Measurements from ENCODE around the gene PROK1. TPM values are rescaled to one million over a fixed set of nuclear protein-coding genes. Genes with fewer than 3 reads are reported as not detected.
A peak's percentile ranks its signal among the peaks of the same experiment; 100 is the strongest.
"Not testable (repeated sequence)": the region's sequence is repeated elsewhere in the genome, so short reads cannot be mapped to it uniquely, and the experiment has no call there.

The PROK1 gene
- total RNA-seq, 2 donors from 2014 or later: 0.17 TPM; not detected in 1

DNA sequence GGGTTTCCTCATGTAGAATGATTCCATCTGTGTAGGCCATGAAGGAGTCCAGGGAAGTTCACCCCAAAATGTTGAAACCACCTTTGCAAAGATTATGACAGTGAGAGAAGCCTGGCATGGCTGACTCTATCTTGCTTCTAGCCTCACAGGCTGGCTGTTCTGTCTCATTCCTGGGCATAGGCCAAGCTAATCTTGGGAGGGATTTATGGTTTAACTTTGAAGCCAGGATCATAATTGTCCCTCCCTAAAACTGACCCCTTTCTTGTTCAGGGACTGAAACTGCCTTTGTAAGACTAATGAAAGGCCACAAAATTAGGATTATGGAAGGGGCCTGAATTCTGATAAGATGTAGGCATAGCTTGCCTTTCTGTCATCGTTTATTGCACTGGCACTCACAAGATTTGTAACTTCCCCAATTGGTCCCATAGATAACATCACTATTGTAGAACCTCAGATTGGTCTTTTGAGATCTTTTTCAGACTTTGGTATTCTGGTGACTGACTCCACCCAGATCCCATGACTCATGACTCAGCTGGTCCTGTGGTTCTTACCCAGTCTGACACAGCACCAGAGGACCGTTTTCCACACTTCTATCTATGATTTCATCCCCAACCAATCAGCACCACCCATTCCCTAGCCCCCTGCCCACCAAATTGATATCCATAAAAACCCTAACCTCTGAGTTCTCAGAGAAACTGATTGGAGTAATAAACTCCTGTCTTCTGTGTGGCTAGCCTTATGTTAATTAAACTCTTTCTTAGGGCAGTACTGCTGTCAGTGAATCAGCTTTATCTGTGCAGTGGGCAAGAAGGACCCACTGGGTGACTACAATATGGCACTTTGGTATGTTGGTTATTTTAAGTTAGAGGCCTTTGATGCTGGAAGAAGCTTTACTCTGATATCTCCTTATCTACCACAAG is 29.8 kb upstream of the PROK1 start:
- H3K4me1 Mint-ChIP-seq (ENCODE audit: low read depth): peaks cover 4% of the 10 kb centered on the region
- no peak overlapping the region for H3K27ac Mint-ChIP-seq
- H3K9me3 Mint-ChIP-seq: no peaks in the 10 kb centered on the region
- no peaks in the 10 kb centered on the region for H3K36me3 Mint-ChIP-seq (ENCODE audit: insufficient read depth in 2 of 2)
- H3K27me3 Mint-ChIP-seq (ENCODE audit: low read depth): peaks cover 8% of the 10 kb centered on the region
- DNase-seq (peak; percentile 11 to 19), ATAC-seq (replicated peaks in 1 of 2) (peak; percentile 71 to 84)
- no peak overlapping the region for H3K4me3 Mint-ChIP-seq

DNA sequence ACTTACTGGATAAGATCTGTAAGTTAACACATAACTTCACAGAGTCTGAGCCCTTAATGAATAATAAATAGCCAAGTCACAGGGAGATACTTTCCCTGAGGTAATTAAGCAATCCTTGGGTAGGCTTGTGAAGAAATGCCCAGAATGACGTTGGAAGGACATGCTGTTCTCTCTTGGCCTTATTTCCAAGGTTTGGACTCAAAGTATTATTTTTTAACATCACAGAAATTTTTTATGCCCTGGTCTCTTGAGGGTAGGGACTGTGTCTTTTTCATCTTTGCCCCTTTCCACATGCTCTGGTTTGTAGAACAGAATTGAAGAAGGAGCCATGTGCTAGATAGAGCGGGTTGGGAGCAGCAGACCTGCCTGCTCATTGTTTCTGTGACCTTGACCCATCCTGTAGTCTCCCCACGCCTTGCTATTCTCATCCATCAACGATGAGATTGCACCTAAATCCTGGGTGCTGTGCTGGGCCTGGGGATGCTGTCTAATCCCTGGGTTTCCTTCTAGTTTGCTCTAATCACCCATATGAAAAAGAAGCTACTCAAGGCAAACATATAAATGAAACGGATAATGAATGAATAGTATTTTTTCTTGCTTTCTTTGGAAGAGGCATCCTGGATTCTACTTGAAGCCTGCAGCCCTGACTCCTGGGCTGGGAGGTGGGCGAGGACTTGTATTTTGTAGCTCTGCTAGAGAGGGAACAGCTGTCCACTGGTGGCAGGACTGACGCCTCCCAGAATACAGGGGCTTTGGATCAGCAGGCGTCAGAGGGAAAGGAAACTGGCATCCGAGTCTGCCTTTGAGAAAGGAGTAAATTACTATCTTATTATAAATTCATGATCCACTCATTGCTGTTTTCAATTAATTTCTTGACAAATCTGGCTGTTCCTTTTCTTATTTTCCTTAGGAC is 26.0 kb upstream of the PROK1 start:
- no peaks in the 10 kb centered on the region for H3K36me3 Mint-ChIP-seq (ENCODE audit: insufficient read depth in 2 of 2)
- no peak overlapping the region for H3K27ac Mint-ChIP-seq
- ATAC-seq (replicated peaks in 1 of 2) (no peak), DNase-seq (no peak)
- no peaks in the 10 kb centered on the region for H3K9me3 Mint-ChIP-seq
- peaks cover 9% of the 10 kb centered on the region for H3K27me3 Mint-ChIP-seq (ENCODE audit: low read depth)
- no peak overlapping the region for H3K4me3 Mint-ChIP-seq
- peaks cover 4% of the 10 kb centered on the region for H3K4me1 Mint-ChIP-seq (ENCODE audit: low read depth)

DNA sequence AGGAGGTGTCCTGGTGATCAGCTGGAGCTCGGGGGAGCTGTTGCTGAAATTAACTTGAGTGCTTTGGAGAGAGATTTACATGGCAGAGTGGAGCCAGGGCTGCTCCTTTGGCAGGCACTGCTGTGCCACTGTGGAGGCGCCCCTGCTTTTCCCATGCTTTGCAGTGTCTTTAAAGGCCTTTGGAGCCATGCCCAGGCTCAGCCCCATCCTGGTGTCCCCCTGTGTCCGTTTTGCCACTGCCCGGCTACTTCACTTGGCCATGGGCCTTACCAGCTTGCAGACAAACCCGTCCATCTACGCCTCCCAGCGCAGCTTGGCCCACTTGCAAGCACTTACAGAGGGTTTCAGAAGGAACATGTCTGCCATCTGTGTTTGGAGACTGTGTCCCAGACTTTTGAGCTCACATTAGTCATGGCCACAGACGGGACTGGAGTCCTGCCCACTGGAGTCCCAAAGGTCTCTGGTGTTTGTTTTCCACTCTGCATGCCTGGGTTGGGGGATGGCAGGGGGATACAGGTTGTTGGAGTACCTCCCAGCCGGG is 25.3 kb upstream of the PROK1 start:
- H3K36me3 Mint-ChIP-seq (ENCODE audit: insufficient read depth in 2 of 2): no peaks in the 10 kb centered on the region
- DNase-seq: no peak
- no peaks in the 10 kb centered on the region for H3K9me3 Mint-ChIP-seq
- H3K27ac Mint-ChIP-seq: no peak overlapping the region
- no peak for ATAC-seq (replicated peaks in 1 of 2)
- H3K27me3 Mint-ChIP-seq (ENCODE audit: low read depth): peaks cover 16% of the 10 kb centered on the region
- H3K4me3 Mint-ChIP-seq: no peak overlapping the region
- H3K4me1 Mint-ChIP-seq (ENCODE audit: low read depth): peaks cover 4% of the 10 kb centered on the region

DNA sequence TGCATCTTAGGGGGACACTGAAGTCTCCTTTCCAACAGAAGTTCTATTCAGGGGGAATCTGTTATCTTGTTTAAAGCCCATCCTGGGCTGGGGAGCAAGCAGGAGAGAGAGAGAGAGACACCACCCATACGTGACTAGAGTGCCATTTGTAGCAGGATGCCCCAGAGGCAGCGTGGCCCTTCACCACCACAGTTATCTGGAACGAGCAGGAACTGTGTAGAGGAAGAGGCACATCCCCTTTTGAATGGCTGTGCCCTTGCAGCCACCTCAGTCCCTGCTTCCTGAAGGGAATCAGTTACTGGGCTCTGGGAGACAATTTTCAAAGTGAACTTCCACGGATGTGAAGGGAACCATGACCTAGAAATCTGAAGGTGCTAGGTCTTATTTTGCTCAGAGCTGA is 24.1 kb upstream of the PROK1 start:
- Mint-ChIP-seq H3K27me3 (ENCODE audit: low read depth) (peaks cover 27% of the 10 kb centered on the region), H3K4me3 (no peak overlapping the region), H3K4me1 (ENCODE audit: low read depth) (no peaks in the 10 kb centered on the region), H3K9me3 (no peaks in the 10 kb centered on the region), H3K27ac (no peak overlapping the region), H3K36me3 (ENCODE audit: insufficient read depth in 2 of 2) (no peaks in the 10 kb centered on the region)
- DNase-seq (no peak), ATAC-seq (replicated peaks in 1 of 2) (no peak)

DNA sequence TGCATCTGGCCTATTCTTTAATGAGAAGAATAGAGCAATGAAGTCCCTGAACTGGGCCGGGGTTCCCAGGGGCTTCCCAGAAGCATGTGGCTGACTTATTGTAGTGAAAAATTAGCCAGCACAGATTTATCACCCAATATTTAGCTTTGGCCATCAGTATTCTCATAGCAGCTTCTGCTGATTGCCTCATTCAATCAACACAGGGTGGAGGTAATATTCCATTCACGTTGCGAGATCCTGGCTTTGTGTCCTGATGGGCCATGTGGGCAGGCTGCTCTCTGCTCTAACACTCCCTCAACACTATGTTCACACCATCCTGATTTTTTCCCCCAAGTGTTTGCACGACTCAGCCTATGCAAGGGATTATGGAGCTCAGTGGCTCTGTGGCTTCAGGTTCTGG is 22.0 kb upstream of the PROK1 start:
- ATAC-seq (replicated peaks in 1 of 2) (no peak), DNase-seq (no peak)
- no peak overlapping the region for H3K27ac Mint-ChIP-seq
- H3K4me3 Mint-ChIP-seq: no peak overlapping the region
- H3K27me3 Mint-ChIP-seq (ENCODE audit: low read depth): peaks cover 22% of the 10 kb centered on the region
- no peaks in the 10 kb centered on the region for H3K9me3 Mint-ChIP-seq
- no peaks in the 10 kb centered on the region for H3K4me1 Mint-ChIP-seq (ENCODE audit: low read depth)
- no peaks in the 10 kb centered on the region for H3K36me3 Mint-ChIP-seq (ENCODE audit: insufficient read depth in 2 of 2)

DNA sequence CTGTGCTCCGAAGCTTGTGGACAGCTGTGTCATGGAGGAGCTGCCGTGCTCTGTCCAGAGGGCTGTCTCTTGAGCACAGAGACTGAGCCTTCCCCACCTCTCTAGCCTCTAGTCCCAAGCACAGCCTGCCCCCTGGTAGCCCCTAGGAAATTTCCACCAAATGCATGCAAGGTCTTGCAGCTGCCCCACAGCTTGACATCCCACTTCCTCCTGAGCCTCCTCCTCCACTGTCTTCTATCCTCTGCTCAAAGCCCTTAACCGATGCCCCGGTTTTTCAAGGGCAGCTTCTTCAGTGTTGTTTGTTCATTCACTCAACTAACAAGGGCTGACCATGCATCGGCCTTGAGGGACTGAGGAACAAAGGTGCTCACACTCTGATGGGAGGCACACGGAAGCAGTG is 20.6 kb upstream of the PROK1 start:
- Mint-ChIP-seq H3K27ac (no peak overlapping the region), H3K36me3 (ENCODE audit: insufficient read depth in 2 of 2) (no peaks in the 10 kb centered on the region), H3K9me3 (no peaks in the 10 kb centered on the region), H3K4me3 (no peak overlapping the region), H3K27me3 (ENCODE audit: low read depth) (peaks cover 20% of the 10 kb centered on the region), H3K4me1 (ENCODE audit: low read depth) (no peaks in the 10 kb centered on the region)
- no peak for ATAC-seq (replicated peaks in 1 of 2)
- no peak for DNase-seq

DNA sequence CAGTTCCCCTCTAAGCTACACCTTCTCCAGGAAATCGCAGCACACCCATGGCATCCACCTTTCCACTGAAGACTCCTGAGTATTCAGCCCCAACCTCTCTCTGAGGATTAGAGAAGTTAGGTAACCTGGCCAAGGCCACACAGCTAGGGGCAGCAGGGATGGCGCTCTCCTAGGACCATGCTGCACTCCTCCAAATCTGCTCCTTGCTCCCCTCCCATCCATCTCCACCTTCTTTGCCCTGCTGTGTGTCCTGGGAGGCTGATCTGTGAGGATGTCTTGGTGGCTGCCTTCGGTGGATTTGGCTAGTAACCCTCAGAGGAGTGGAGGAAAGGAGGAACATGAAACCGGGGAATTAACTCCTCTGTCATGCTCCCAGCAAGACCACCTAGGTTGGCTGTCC is 20.0 kb upstream of the PROK1 start:
- Mint-ChIP-seq H3K4me1 (ENCODE audit: low read depth) (no peaks in the 10 kb centered on the region), H3K27ac (no peak overlapping the region), H3K27me3 (ENCODE audit: low read depth) (peaks cover 20% of the 10 kb centered on the region), H3K9me3 (no peaks in the 10 kb centered on the region), H3K4me3 (no peak overlapping the region), H3K36me3 (ENCODE audit: insufficient read depth in 2 of 2) (no peaks in the 10 kb centered on the region)
- DNase-seq (no peak), ATAC-seq (replicated peaks in 1 of 2) (no peak)

DNA sequence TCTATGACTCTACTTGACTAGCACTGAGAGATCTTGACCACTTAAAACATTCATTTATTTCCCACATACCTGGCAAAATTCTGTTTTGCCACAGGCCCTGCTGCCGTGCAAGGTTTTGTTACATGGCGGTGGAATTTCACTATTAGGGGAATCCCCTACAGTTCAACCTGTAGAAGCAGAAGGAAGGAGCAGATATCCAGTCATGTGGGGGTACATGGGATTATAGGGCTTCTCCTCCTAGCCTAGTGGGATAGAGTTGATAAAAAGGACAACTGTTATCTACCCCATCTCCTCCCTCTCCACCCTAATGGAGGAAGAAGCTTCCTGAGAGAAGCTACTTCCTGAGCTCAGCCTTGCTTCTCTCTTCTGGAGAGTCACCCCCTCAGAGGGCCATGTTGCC is 17.7 kb upstream of the PROK1 start:
- ATAC-seq (replicated peaks in 1 of 2) (no peak), DNase-seq (no peak)
- H3K36me3 Mint-ChIP-seq (ENCODE audit: insufficient read depth in 2 of 2): no peaks in the 10 kb centered on the region
- no peak overlapping the region for H3K4me3 Mint-ChIP-seq
- no peaks in the 10 kb centered on the region for H3K4me1 Mint-ChIP-seq (ENCODE audit: low read depth)
- peaks cover 20% of the 10 kb centered on the region for H3K27me3 Mint-ChIP-seq (ENCODE audit: low read depth)
- H3K27ac Mint-ChIP-seq: no peak overlapping the region
- H3K9me3 Mint-ChIP-seq: no peaks in the 10 kb centered on the region

DNA sequence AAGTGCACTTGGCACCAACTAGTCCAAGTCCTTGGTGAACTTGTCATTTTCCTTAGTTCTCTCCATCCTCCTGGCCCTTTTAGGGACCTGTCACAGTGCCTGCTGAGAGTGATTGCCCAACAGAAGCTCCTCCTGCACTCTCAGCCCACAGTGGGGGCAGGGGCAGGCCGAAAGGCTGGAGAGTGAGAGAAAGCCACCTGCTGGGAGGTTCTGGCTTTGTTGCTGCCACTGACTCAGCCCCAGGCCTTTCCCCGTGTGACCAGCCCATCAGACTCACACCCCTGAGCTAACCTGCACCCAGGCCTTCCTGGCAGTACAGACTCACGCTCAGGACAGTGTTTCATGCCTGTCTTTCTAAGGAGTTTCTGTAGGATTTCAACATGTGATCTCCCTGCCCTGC is 17.1 kb upstream of the PROK1 start:
- Mint-ChIP-seq H3K9me3 (no peaks in the 10 kb centered on the region), H3K36me3 (ENCODE audit: insufficient read depth in 2 of 2) (no peaks in the 10 kb centered on the region), H3K4me1 (ENCODE audit: low read depth) (no peaks in the 10 kb centered on the region), H3K4me3 (no peak overlapping the region), H3K27me3 (ENCODE audit: low read depth) (peaks cover 20% of the 10 kb centered on the region), H3K27ac (no peak overlapping the region)
- ATAC-seq (replicated peaks in 1 of 2): no peak
- no peak for DNase-seq

DNA sequence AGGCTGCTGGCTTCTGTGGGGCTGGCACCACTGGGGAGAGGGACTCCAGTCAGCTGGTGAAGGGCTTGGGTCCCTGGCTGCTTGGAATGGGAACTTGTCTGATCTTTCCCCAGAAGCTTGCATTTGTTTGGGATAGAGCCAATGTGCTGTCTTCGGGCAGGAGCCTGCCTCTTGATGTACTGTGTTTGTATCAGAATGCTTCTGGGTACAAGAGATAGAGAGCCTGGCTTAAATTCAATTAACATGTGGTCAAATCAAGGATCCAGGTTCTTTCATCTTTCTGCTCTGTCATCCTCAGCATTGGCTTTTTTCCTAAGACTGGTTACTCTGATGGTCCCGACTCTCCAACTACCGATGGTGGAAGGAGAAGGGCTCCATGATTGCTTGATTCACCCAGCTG is 16.0 kb upstream of the PROK1 start:
- Mint-ChIP-seq H3K36me3 (ENCODE audit: insufficient read depth in 2 of 2) (no peaks in the 10 kb centered on the region), H3K4me3 (no peak overlapping the region), H3K27me3 (ENCODE audit: low read depth) (peaks cover 19% of the 10 kb centered on the region), H3K4me1 (ENCODE audit: low read depth) (no peaks in the 10 kb centered on the region), H3K9me3 (no peaks in the 10 kb centered on the region), H3K27ac (no peak overlapping the region)
- DNase-seq: no peak
- ATAC-seq (replicated peaks in 1 of 2): no peak

DNA sequence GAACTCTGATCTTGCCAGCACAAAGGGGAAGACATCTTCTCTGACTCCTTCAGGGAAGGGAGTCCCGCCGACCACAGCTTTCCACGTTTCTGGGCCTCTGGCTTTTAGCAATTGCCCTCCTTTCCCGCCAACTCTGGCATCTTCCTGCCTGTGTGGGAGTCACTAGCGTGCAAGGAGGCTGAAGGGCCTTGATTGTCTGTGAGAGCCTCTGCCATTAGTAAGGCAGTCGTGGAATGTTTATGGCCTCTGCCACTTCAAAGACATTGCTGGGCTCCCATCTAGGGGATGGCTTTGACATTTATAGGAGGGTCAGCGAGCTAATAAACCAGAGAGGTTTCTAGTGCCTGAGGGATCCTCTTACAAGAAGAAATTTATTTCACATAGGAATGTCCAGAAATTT is 14.3 kb upstream of the PROK1 start:
- peaks cover 3% of the 10 kb centered on the region for H3K27me3 Mint-ChIP-seq (ENCODE audit: low read depth)

DNA sequence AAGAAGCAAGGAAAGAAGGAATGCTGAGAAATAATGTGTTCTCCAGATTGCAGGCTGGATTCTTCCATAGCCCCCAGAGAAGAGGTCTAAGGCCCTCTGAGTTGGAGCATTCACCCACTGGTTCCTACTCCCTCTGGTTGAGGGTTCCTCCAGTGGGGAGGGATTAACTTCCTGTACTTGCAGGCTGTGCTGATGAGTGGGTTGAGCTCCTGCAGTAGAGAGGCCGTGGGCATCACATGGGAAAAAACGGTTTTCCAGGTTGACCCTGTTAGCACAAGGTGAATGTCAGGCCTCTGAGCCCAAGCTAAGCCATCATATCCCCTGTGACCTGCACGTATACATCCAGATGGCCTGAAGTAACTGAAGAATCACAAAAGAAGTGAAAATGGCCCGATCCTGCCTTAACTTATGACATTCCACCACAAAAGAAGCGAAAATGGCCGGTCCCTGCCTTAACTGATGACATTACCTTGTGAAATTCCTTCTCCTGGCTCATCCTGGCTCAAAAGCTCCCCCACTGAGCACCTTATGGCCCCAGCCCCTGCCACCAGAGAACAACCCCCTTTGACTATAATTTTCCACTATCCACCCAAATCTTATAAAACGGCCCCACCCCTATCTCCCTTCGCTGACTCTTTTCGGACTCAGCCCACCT is 13.2 kb upstream of the PROK1 start:
- not testable (repeated sequence) for H3K36me3 Mint-ChIP-seq (ENCODE audit: insufficient read depth in 2 of 2); H3K9me3 Mint-ChIP-seq; DNase-seq; ATAC-seq (replicated peaks in 1 of 2); H3K4me3 Mint-ChIP-seq; H3K4me1 Mint-ChIP-seq (ENCODE audit: low read depth); H3K27ac Mint-ChIP-seq; H3K27me3 Mint-ChIP-seq (ENCODE audit: low read depth)

More for the DNA sequence above, 14.3 kb upstream of the PROK1 start:
- H3K4me3 Mint-ChIP-seq: no peak overlapping the region
- H3K4me1 Mint-ChIP-seq (ENCODE audit: low read depth): no peaks in the 10 kb centered on the region
- no peak overlapping the region for H3K27ac Mint-ChIP-seq
- H3K36me3 Mint-ChIP-seq (ENCODE audit: insufficient read depth in 2 of 2): no peaks in the 10 kb centered on the region
- ATAC-seq (replicated peaks in 1 of 2) (no peak), DNase-seq (no peak)
- no peaks in the 10 kb centered on the region for H3K9me3 Mint-ChIP-seq

DNA sequence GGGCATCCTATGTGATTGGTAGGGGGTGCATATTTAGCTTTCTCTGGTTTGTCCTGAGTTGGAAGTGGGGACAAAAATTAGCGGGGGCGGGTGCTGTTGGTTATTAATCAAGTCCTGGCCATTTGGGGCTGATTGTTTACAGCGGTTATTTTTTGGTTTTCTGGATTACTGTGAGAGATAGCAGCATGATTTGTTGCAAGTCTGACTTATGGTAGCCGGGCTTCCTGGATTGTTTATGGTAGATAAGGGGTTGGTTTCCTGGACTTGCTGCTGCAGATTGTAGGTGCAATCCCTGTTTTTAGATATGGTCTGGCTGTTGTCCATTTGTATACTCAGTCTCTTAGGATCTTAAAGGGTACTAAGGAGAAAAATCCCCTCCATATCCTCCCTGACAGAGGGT is 12.1 kb upstream of the PROK1 start:
- Mint-ChIP-seq H3K27ac (no peak overlapping the region), H3K4me3 (no peak overlapping the region), H3K4me1 (ENCODE audit: low read depth) (no peaks in the 10 kb centered on the region), H3K27me3 (ENCODE audit: low read depth) (peaks cover 7% of the 10 kb centered on the region), H3K36me3 (ENCODE audit: insufficient read depth in 2 of 2) (no peaks in the 10 kb centered on the region), H3K9me3 (no peaks in the 10 kb centered on the region)
- DNase-seq: no peak
- ATAC-seq (replicated peaks in 1 of 2): no peak
